ENCODE data around the gene SPTB. TPM values are rescaled to one million over a fixed set of nuclear protein-coding genes. Genes with fewer than 3 reads are reported as not detected.

SPTB gene
- total RNA-seq, 1 experiment from 2014 or later: 0.43 TPM

DNA sequence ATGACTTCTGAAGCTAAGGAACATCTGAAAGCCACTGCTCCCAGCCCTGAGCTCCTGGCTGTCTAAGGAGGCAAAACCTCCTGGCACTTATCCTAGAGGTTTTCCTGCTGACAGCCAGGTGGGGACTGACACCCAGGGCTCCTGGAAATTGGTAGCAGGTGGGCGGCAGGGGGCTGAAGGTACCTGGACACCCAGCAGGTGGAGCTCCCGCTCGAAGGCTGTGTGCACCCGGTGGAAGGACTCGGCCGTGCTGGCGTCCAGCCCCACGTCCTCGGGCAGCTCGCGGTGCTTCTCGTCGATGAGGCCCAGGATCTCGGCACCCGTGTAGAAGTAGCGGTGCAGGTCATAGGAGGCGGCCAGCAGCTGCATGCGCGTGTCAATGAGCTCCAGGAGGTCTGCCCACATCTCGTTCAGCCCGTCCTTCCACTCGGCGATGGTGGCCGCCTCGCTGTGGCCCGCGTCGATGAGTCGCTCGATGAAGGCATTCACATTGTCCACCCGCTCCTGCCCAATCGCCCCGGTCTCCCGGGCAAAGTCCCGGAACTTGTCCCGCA, 107.2 kb downstream of the SPTB start:
- BruUV-seq (replicated peaks): no TSS peak
- ChIA-PET POLR2A (ENCODE audit: low non-redundant PET) (interaction anchor here (0.5 kb wide), 1 partner anchor 125 kb away, joined by 6 read pairs; no protein-coding TSS in a partner anchor), CTCF (interaction anchor here (1.0 to 1.2 kb wide), 2 partner anchors 10 to 51 kb away, joined by 3 read pairs; no protein-coding TSS in a partner anchor)
- no peaks in the 10 kb centered on the region for H3K36me3 ChIP-seq (ENCODE audit: insufficient read depth, low read length, poor library complexity, severe bottlenecking)
- no peaks in the 10 kb centered on the region for H3K27me3 ChIP-seq (replicated peaks; ENCODE audit: insufficient read depth, low read depth, low read length, poor library complexity)
- no peak for DNase-seq (ENCODE audit: low spot score)
- no peaks in the 10 kb centered on the region for H3K4me1 ChIP-seq (ENCODE audit: insufficient read depth, low read length, poor library complexity, severe bottlenecking)
- TF ChIP-seq EZH2 (IDR thresholded peaks at IDR 0.05; ENCODE audit: borderline replicate concordance, low read depth, low read length, poor library complexity, severe bottlenecking): no peak
- TF ChIP-seq, protein P1, sequence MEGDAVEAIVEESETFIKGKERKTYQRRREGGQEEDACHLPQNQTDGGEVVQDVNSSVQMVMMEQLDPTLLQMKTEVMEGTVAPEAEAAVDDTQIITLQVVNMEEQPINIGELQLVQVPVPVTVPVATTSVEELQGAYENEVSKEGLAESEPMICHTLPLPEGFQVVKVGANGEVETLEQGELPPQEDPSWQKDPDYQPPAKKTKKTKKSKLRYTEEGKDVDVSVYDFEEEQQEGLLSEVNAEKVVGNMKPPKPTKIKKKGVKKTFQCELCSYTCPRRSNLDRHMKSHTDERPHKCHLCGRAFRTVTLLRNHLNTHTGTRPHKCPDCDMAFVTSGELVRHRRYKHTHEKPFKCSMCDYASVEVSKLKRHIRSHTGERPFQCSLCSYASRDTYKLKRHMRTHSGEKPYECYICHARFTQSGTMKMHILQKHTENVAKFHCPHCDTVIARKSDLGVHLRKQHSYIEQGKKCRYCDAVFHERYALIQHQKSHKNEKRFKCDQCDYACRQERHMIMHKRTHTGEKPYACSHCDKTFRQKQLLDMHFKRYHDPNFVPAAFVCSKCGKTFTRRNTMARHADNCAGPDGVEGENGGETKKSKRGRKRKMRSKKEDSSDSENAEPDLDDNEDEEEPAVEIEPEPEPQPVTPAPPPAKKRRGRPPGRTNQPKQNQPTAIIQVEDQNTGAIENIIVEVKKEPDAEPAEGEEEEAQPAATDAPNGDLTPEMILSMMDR (conservative IDR thresholded peaks at IDR 0.05; ENCODE audit: low read depth, low read length): no peak
- no peaks in the 10 kb centered on the region for H3K9me3 ChIP-seq (ENCODE audit: low read depth, low read length, poor library complexity, severe bottlenecking)
- no peak overlapping the region for H3K4me3 ChIP-seq (ENCODE audit: low read depth, low read length, poor library complexity, severe bottlenecking)
- intact Hi-C loops (cut with micrococcal nuclease; ENCODE audit: unreplicated experiment): no loop called here
- no peak overlapping the region for H3K27ac ChIP-seq (ENCODE audit: low read depth, low read length, poor library complexity, severe bottlenecking)

- intact Hi-C loops (cut with micrococcal nuclease; ENCODE audit: unreplicated experiment): no loop called here
- BruUV-seq (replicated peaks): no TSS peak
- no peaks in the 10 kb centered on the region for H3K36me3 ChIP-seq (ENCODE audit: insufficient read depth, low read length, poor library complexity, severe bottlenecking)
- H3K27me3 ChIP-seq (replicated peaks; ENCODE audit: insufficient read depth, low read depth, low read length, poor library complexity): no peaks in the 10 kb centered on the region
- TF ChIP-seq EZH2 (IDR thresholded peaks at IDR 0.05; ENCODE audit: borderline replicate concordance, low read depth, low read length, poor library complexity, severe bottlenecking): no peak
- TF ChIP-seq, protein P1 (conservative IDR thresholded peaks at IDR 0.05; ENCODE audit: low read depth, low read length): no peak
- no peak overlapping the region for H3K4me3 ChIP-seq (ENCODE audit: low read depth, low read length, poor library complexity, severe bottlenecking)
- no peak overlapping the region for H3K27ac ChIP-seq (ENCODE audit: low read depth, low read length, poor library complexity, severe bottlenecking)
- ChIA-PET POLR2A (ENCODE audit: low non-redundant PET) (no interaction called here), CTCF (no interaction called here)
- no peak for DNase-seq (ENCODE audit: low spot score)
- H3K4me1 ChIP-seq (ENCODE audit: insufficient read depth, low read length, poor library complexity, severe bottlenecking): no peaks in the 10 kb centered on the region
- no peaks in the 10 kb centered on the region for H3K9me3 ChIP-seq (ENCODE audit: low read depth, low read length, poor library complexity, severe bottlenecking)
Measured at GRCh38 chr14:64771161-64771560, 108.5 kb downstream of the SPTB start.

- Histone ChIP-seq H3K9me3 (ENCODE audit: low read depth, low read length, poor library complexity, severe bottlenecking) (no peaks in the 10 kb centered on the region), H3K27me3 (replicated peaks; ENCODE audit: insufficient read depth, low read depth, low read length, poor library complexity) (no peaks in the 10 kb centered on the region), H3K27ac (ENCODE audit: low read depth, low read length, poor library complexity, severe bottlenecking) (no peak overlapping the region), H3K36me3 (ENCODE audit: insufficient read depth, low read length, poor library complexity, severe bottlenecking) (no peaks in the 10 kb centered on the region), H3K4me3 (ENCODE audit: low read depth, low read length, poor library complexity, severe bottlenecking) (no peak overlapping the region), H3K4me1 (ENCODE audit: insufficient read depth, low read length, poor library complexity, severe bottlenecking) (no peaks in the 10 kb centered on the region)
- intact Hi-C loops (cut with micrococcal nuclease; ENCODE audit: unreplicated experiment): no loop called here
- TF ChIP-seq EZH2 (IDR thresholded peaks at IDR 0.05; ENCODE audit: borderline replicate concordance, low read depth, low read length, poor library complexity, severe bottlenecking): no peak
- TF ChIP-seq, protein P1 (conservative IDR thresholded peaks at IDR 0.05; ENCODE audit: low read depth, low read length): no peak
- ChIA-PET POLR2A (ENCODE audit: low non-redundant PET) (no interaction called here), CTCF (no interaction called here)
- no TSS peak for BruUV-seq (replicated peaks)
- DNase-seq (ENCODE audit: low spot score): no peak
Measured at GRCh38 chr14:64770751-64771150, 109.0 kb downstream of the SPTB start.
